Mesendoderm (in vitro differentiated cells): Measurements from ENCODE around the gene PTPN18.

ENCODE experiments used
- DNase-seq: peaks from one replicate; pipeline ENCODE4 v3.0.0; 2013
- H2AK5ac ChIP-seq: 2 replicates; pipeline ENCODE4 v1.6.1; 2013; ENCODE audit warnings: low read length, inconsistent platforms
- H2BK120ac ChIP-seq: 2 replicates; pipeline ENCODE4 v1.6.1; 2013; ENCODE audit warnings: low read depth, mild to moderate bottlenecking, low read length, moderate library complexity, mixed read lengths
- H2BK15ac ChIP-seq: replicated peaks from 2 replicates; pipeline ENCODE4 v1.6.1; 2013; ENCODE audit warnings: low read depth, mild to moderate bottlenecking, moderate library complexity
- H2BK5ac ChIP-seq: 2 replicates; pipeline ENCODE4 v1.6.1; 2013; ENCODE audit warnings: low read length, inconsistent platforms
- H3K18ac ChIP-seq: 2 replicates; pipeline ENCODE4 v1.6.1; 2013; ENCODE audit warnings: mild to moderate bottlenecking, low read length, mixed read lengths
- H3K23ac ChIP-seq: one replicate; pipeline ENCODE4 v1.6.1; 2013; ENCODE audit warnings: low read length
- H3K27ac ChIP-seq: 2 replicates; pipeline ENCODE4 v1.5.1; 2013; ENCODE audit warnings: low read depth, mild to moderate bottlenecking, inconsistent platforms, low read length, moderate library complexity
- H3K27me3 ChIP-seq: 2 replicates; pipeline ENCODE4 v1.6.1; 2013; ENCODE audit warnings: low read length, control low read depth, mild to moderate bottlenecking, inconsistent platforms; ENCODE audit not compliant: insufficient read depth, poor library complexity
- H3K36me3 ChIP-seq: 2 replicates; pipeline ENCODE4 v1.6.1; 2013; ENCODE audit warnings: low read length, inconsistent platforms; ENCODE audit not compliant: control insufficient read depth, insufficient read depth
- H3K4ac ChIP-seq: one replicate; pipeline ENCODE4 v1.6.1; 2013; ENCODE audit warnings: low read depth, mild to moderate bottlenecking, low read length, moderate library complexity
- H3K4me1 ChIP-seq: 2 replicates; pipeline ENCODE4 v1.6.1; 2013; ENCODE audit warnings: low read depth, low read length, inconsistent platforms; ENCODE audit not compliant: control insufficient read depth
- H3K4me2 ChIP-seq: 2 replicates; pipeline ENCODE4 v1.6.1; 2013; ENCODE audit warnings: low read length
- H3K4me3 ChIP-seq: 2 replicates; pipeline ENCODE4 v1.5.1; 2013; ENCODE audit warnings: mild to moderate bottlenecking, low read length
- H3K56ac ChIP-seq: one replicate; pipeline ENCODE4 v1.6.1; 2013; ENCODE audit warnings: low read length
- H3K79me1 ChIP-seq: 2 replicates; pipeline ENCODE4 v1.6.1; 2013; ENCODE audit warnings: low read length, inconsistent platforms
- H3K79me2 ChIP-seq: 2 replicates; pipeline ENCODE4 v1.6.1; 2013; ENCODE audit warnings: mild to moderate bottlenecking, low read length; ENCODE audit not compliant: control insufficient read depth, insufficient read depth
- H3K9ac ChIP-seq: 2 replicates; pipeline ENCODE4 v1.6.1; 2013; ENCODE audit warnings: low read length, inconsistent platforms
- H4K5ac ChIP-seq: one replicate; pipeline ENCODE4 v1.6.1; 2013; ENCODE audit warnings: low read length
- H4K8ac ChIP-seq: one replicate; pipeline ENCODE4 v1.6.1; 2013; ENCODE audit warnings: low read depth, mild to moderate bottlenecking, control low read depth, low read length, moderate library complexity
- WGBS: extraction: QIAGEN DNeasy Blood & Tissue Kit; methylation state at CpG from one replicate; pipeline ENCODE4 v1.1.7; 2013; ENCODE audit warnings: low lambda C conversion rate, missing lambda C conversion rate; ENCODE audit not compliant: insufficient coverage; ENCODE audit errors: extremely low coverage; 5-methylcytosine and 5-hydroxymethylcytosine counted together

PTPN18 gene

DNA sequence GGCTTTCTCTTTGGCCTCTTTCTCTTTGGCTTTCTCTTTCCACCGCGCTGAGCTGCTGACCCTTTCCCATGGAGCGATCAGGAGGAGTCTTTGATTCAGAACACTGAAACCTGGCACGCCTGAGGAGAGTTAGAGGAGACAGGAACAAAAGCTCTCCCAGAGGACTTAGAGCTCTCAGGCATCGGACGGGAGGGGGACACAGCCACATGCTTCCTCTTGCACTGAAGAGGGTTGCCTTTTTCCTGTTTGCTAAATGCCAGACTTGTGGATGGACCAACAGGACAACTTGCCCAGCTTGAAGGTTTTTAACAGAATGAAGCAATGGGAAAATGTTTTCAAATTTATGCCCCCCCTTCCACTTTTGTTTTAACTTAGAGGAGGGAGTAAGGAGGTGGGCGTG is 3.6 kb upstream of the PTPN18 start:
- no peak overlapping the region for H4K8ac ChIP-seq
- H2BK5ac ChIP-seq = no peak overlapping the region
- DNase-seq = no peak
- no peak overlapping the region for H3K9ac ChIP-seq
- H3K18ac ChIP-seq = no peak overlapping the region
- no peak overlapping the region for H2AK5ac ChIP-seq
- no peak overlapping the region for H3K27ac ChIP-seq
- no peaks in the 10 kb centered on the region for H3K79me1 ChIP-seq
- H3K27me3 ChIP-seq = peaks cover 5% of the 10 kb centered on the region
- no peak overlapping the region for H3K4ac ChIP-seq
- H3K4me1 ChIP-seq = no peaks in the 10 kb centered on the region
- no peak overlapping the region for H2BK120ac ChIP-seq
- H3K79me2 ChIP-seq = no peaks in the 10 kb centered on the region
- H3K36me3 ChIP-seq = peaks cover 3% of the 10 kb centered on the region
- WGBS = no CpG with 5 or more reads among the region's 7 CpGs
- no peak overlapping the region for H3K4me3 ChIP-seq
- H4K5ac ChIP-seq = no peak overlapping the region
- H2BK15ac ChIP-seq = no peak overlapping the region
- H3K23ac ChIP-seq = no peak overlapping the region
- H3K56ac ChIP-seq = no peak overlapping the region
- H3K4me2 ChIP-seq = no peak overlapping the region

DNA sequence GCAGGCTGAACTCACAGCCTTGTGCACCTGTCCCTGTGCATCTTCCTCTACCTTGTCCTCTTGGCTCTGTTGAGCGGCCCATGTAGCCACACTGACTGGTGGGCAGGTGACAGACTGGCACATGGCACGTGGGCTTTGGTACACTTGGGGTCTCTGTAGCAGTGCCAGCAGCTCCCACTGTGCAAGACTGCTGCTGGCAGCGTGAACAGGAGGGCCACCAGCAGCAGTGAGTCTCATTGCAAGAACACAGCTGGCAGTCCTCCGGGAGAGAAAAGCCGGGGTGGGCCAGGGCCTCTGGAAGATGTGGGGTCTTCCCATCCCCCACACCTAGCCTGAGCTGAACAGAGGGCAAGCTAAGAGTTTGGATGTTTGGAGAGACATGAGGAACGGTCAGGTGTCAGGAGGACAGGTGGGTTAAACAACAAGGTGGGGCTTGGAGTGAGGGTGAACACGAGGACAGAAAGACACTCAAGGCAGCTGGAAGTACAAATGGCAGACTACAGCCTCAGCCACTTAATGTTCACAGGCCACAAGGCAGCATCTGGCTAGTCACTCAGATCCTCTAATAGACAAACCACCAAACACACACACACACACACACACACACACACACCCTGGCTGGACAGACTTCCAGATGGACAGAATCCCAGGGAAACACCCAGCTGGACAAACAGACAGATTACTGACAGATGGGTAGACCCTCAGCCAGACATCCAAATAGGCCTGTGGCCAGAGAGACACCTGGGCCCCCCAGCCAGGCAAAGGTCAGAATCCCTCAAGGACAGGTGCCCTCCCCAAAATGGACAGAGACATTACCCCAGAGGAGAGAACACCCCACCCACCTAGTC is 2.3 kb upstream of the PTPN18 start:
- Histone ChIP-seq H3K23ac (no peak overlapping the region), H3K4me2 (no peak overlapping the region), H3K79me2 (no peaks in the 10 kb centered on the region), H3K18ac (no peak overlapping the region), H3K4me3 (no peak overlapping the region), H2BK120ac (no peak overlapping the region), H4K8ac (no peak overlapping the region), H3K4me1 (no peaks in the 10 kb centered on the region), H3K36me3 (no peaks in the 10 kb centered on the region), H3K27me3 (peaks cover 5% of the 10 kb centered on the region), H3K4ac (no peak overlapping the region), H2AK5ac (no peak overlapping the region), H3K79me1 (no peaks in the 10 kb centered on the region), H3K56ac (no peak overlapping the region), H2BK5ac (no peak overlapping the region), H4K5ac (no peak overlapping the region), H3K27ac (no peak overlapping the region), H3K9ac (no peak overlapping the region), H2BK15ac (no peak overlapping the region)
- WGBS = no CpG with 5 or more reads among the region's 7 CpGs
- DNase-seq = no peak

DNA sequence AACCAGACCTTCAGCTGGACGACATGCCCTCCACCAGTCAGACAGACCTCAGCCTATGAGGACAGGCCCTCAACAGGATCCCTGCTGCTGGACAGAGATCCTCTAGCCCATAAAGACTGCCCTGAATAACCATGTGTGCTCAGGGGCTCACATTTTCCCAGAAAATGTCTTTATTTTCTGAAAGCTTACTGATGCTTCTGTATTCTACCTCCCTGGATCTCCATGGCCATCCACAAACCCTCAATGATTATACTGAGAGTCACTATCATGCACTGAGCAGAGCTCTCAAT is 1.8 kb upstream of the PTPN18 start:
- H3K23ac ChIP-seq = no peak overlapping the region
- H3K79me1 ChIP-seq = no peaks in the 10 kb centered on the region
- H3K4me3 ChIP-seq = no peak overlapping the region
- H2AK5ac ChIP-seq = no peak overlapping the region
- no peaks in the 10 kb centered on the region for H3K36me3 ChIP-seq
- no peak for DNase-seq
- H3K18ac ChIP-seq = no peak overlapping the region
- H3K4ac ChIP-seq = no peak overlapping the region
- no peak overlapping the region for H4K5ac ChIP-seq
- no peak overlapping the region for H3K56ac ChIP-seq
- H3K4me2 ChIP-seq = no peak overlapping the region
- no peak overlapping the region for H3K9ac ChIP-seq
- H3K27me3 ChIP-seq = peaks cover 5% of the 10 kb centered on the region
- no peaks in the 10 kb centered on the region for H3K4me1 ChIP-seq
- no peak overlapping the region for H4K8ac ChIP-seq
- no peaks in the 10 kb centered on the region for H3K79me2 ChIP-seq
- H2BK5ac ChIP-seq = no peak overlapping the region
- no peak overlapping the region for H2BK15ac ChIP-seq
- no peak overlapping the region for H2BK120ac ChIP-seq
- whole genome bisulfite sequencing = no CpG with 5 or more reads among the region's 1 CpG
- H3K27ac ChIP-seq = no peak overlapping the region

DNA sequence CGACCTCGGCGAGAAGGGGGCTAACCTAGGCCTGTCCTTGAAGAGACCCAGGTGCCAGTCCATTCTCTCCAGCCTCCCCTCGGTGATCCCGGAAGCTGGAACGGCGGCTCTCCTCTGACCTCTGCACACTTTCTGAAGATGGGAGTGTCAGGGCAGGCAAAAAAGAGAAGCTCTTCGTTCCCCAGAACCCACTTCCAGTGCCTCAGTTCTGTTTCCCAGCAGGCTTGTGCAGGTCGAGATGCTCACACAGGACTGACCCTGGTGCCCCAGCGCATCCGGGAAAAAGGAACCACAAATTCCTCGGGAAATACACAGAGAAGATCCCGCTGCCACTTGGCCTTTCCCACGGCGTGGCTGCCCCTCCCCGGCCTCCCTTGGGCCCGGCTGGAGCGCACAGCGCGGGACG is 681 bp upstream of the PTPN18 start:
- DNase-seq = no peak
- Histone ChIP-seq H3K4ac (no peak overlapping the region), H3K27me3 (peaks cover 5% of the 10 kb centered on the region), H3K18ac (peak overlapping the region; percentile 62), H2BK15ac (no peak overlapping the region), H3K4me3 (peak overlapping the region; percentile 46), H3K4me2 (peak overlapping the region; percentile 55), H3K36me3 (no peaks in the 10 kb centered on the region), H4K5ac (no peak overlapping the region), H3K79me1 (no peaks in the 10 kb centered on the region), H2BK5ac (no peak overlapping the region), H3K9ac (peak overlapping the region; percentile 68), H2BK120ac (no peak overlapping the region), H4K8ac (no peak overlapping the region), H3K56ac (peak overlapping the region; percentile 84), H3K79me2 (no peaks in the 10 kb centered on the region), H3K23ac (no peak overlapping the region), H3K4me1 (no peaks in the 10 kb centered on the region), H3K27ac (no peak overlapping the region), H2AK5ac (no peak overlapping the region)
- WGBS = no CpG with 5 or more reads among the region's 21 CpGs

GRCh38 chr2:130357864-130358263 is 2.0 kb downstream of the PTPN18 start:
- no peak for DNase-seq
- H3K27ac ChIP-seq = no peak overlapping the region

More at GRCh38 chr2:130357864-130358263, 2.0 kb downstream of the PTPN18 start:
- WGBS = no CpG with 5 or more reads among the region's 7 CpGs
- no peak overlapping the region for H3K4me3 ChIP-seq
- no peaks in the 10 kb centered on the region for H3K36me3 ChIP-seq
- no peaks in the 10 kb centered on the region for H3K79me1 ChIP-seq
- no peak overlapping the region for H2AK5ac ChIP-seq
- no peak overlapping the region for H2BK15ac ChIP-seq
- H2BK120ac ChIP-seq = no peak overlapping the region
- H3K9ac ChIP-seq = no peak overlapping the region
- no peak overlapping the region for H2BK5ac ChIP-seq
- H3K23ac ChIP-seq = no peak overlapping the region
- no peaks in the 10 kb centered on the region for H3K4me1 ChIP-seq
- H3K79me2 ChIP-seq = no peaks in the 10 kb centered on the region
- H3K18ac ChIP-seq = no peak overlapping the region
- H4K8ac ChIP-seq = no peak overlapping the region
- H3K27me3 ChIP-seq = peaks cover 5% of the 10 kb centered on the region
- no peak overlapping the region for H3K56ac ChIP-seq
- H3K4me2 ChIP-seq = no peak overlapping the region
- H4K5ac ChIP-seq = no peak overlapping the region
- H3K4ac ChIP-seq = no peak overlapping the region
